ENCODE data around the gene PLIN5. TPM values are rescaled to one million over a fixed set of nuclear protein-coding genes. Genes with fewer than 3 reads are reported as not detected.
A peak's percentile ranks its signal among the peaks of the same experiment; 100 is the strongest.
"Not testable (repeated sequence)": the region's sequence is repeated elsewhere in the genome, so short reads cannot be mapped to it uniquely, and the experiment has no call there.

The PLIN5 gene
- total RNA-seq, 2 donors from 2014 or later: 0.17 TPM; not detected in 1

- ATAC-seq (replicated peaks): peak; percentile 39
- H3K4me3 Mint-ChIP-seq: no peak overlapping the region
- H3K9me3 Mint-ChIP-seq: no peaks in the 10 kb centered on the region
- no peaks in the 10 kb centered on the region for H3K36me3 Mint-ChIP-seq (ENCODE audit: low read depth)
- H3K27ac Mint-ChIP-seq: no peak overlapping the region
- no peaks in the 10 kb centered on the region for H3K4me1 Mint-ChIP-seq
- peaks cover 15% of the 10 kb centered on the region for H3K27me3 Mint-ChIP-seq
These were observed 21.6 kb upstream of the PLIN5 start for GRCh38 chr19:4556597-4557127.

GRCh38 chr19:4555657-4556561 is 20.9 kb upstream of the PLIN5 start:
- Mint-ChIP-seq H3K4me1 (no peaks in the 10 kb centered on the region), H3K27me3 (peaks cover 15% of the 10 kb centered on the region), H3K27ac (no peak overlapping the region), H3K36me3 (ENCODE audit: low read depth) (no peaks in the 10 kb centered on the region), H3K9me3 (no peaks in the 10 kb centered on the region), H3K4me3 (no peak overlapping the region)
- no peak for ATAC-seq (replicated peaks)

GRCh38 chr19:4554717-4555116 is 19.7 kb upstream of the PLIN5 start:
- no peaks in the 10 kb centered on the region for H3K36me3 Mint-ChIP-seq (ENCODE audit: low read depth)
- H3K4me3 Mint-ChIP-seq: no peak overlapping the region
- no peak overlapping the region for H3K27ac Mint-ChIP-seq
- H3K4me1 Mint-ChIP-seq: no peaks in the 10 kb centered on the region
- peaks cover 15% of the 10 kb centered on the region for H3K27me3 Mint-ChIP-seq
- H3K9me3 Mint-ChIP-seq: no peaks in the 10 kb centered on the region
- ATAC-seq (replicated peaks): no peak

GRCh38 chr19:4553775-4554174 is 18.8 kb upstream of the PLIN5 start:
- no peak overlapping the region for H3K27ac Mint-ChIP-seq
- no peak for ATAC-seq (replicated peaks)

GRCh38 chr19:4553092-4553695 is 18.2 kb upstream of the PLIN5 start:
- H3K4me1 Mint-ChIP-seq: no peaks in the 10 kb centered on the region
- H3K9me3 Mint-ChIP-seq: no peaks in the 10 kb centered on the region
- ATAC-seq (replicated peaks): no peak
- H3K4me3 Mint-ChIP-seq: no peak overlapping the region
- H3K36me3 Mint-ChIP-seq (ENCODE audit: low read depth): no peaks in the 10 kb centered on the region
- peaks cover 19% of the 10 kb centered on the region for H3K27me3 Mint-ChIP-seq
- H3K27ac Mint-ChIP-seq: no peak overlapping the region

More at GRCh38 chr19:4553775-4554174, 18.8 kb upstream of the PLIN5 start:
- H3K4me3 Mint-ChIP-seq: no peak overlapping the region
- H3K36me3 Mint-ChIP-seq (ENCODE audit: low read depth): no peaks in the 10 kb centered on the region
- H3K9me3 Mint-ChIP-seq: no peaks in the 10 kb centered on the region
- peaks cover 19% of the 10 kb centered on the region for H3K27me3 Mint-ChIP-seq
- no peaks in the 10 kb centered on the region for H3K4me1 Mint-ChIP-seq

- Mint-ChIP-seq H3K9me3 (no peaks in the 10 kb centered on the region), H3K27me3 (peaks cover 21% of the 10 kb centered on the region)
These were observed 17.4 kb upstream of the PLIN5 start for GRCh38 chr19:4552525-4552819.

GRCh38 chr19:4550479-4551050 is 15.5 kb upstream of the PLIN5 start:
- Mint-ChIP-seq H3K27me3 (peaks cover 22% of the 10 kb centered on the region), H3K27ac (no peak overlapping the region), H3K4me1 (no peaks in the 10 kb centered on the region), H3K4me3 (no peak overlapping the region), H3K36me3 (ENCODE audit: low read depth) (no peaks in the 10 kb centered on the region), H3K9me3 (no peaks in the 10 kb centered on the region)
- no peak for ATAC-seq (replicated peaks)

More at GRCh38 chr19:4552525-4552819, 17.4 kb upstream of the PLIN5 start:
- ATAC-seq (replicated peaks): no peak
- Mint-ChIP-seq H3K27ac (no peak overlapping the region), H3K4me3 (no peak overlapping the region), H3K36me3 (ENCODE audit: low read depth) (no peaks in the 10 kb centered on the region), H3K4me1 (no peaks in the 10 kb centered on the region)

GRCh38 chr19:4550018-4550417 is 15.0 kb upstream of the PLIN5 start:
- no peak overlapping the region for H3K27ac Mint-ChIP-seq
- H3K36me3 Mint-ChIP-seq (ENCODE audit: low read depth): no peaks in the 10 kb centered on the region
- H3K27me3 Mint-ChIP-seq: peaks cover 22% of the 10 kb centered on the region
- ATAC-seq (replicated peaks): no peak
- H3K4me1 Mint-ChIP-seq: no peaks in the 10 kb centered on the region
- no peak overlapping the region for H3K4me3 Mint-ChIP-seq
- no peaks in the 10 kb centered on the region for H3K9me3 Mint-ChIP-seq

- H3K27ac Mint-ChIP-seq: no peak overlapping the region
- H3K36me3 Mint-ChIP-seq (ENCODE audit: low read depth): no peaks in the 10 kb centered on the region
- no peaks in the 10 kb centered on the region for H3K4me1 Mint-ChIP-seq
- H3K27me3 Mint-ChIP-seq: peaks cover 16% of the 10 kb centered on the region
- H3K9me3 Mint-ChIP-seq: no peaks in the 10 kb centered on the region
- H3K4me3 Mint-ChIP-seq: no peak overlapping the region
- ATAC-seq (replicated peaks): no peak
These were observed 13.2 kb upstream of the PLIN5 start for GRCh38 chr19:4548238-4548584.

- Mint-ChIP-seq H3K9me3 (no peaks in the 10 kb centered on the region), H3K27ac (no peak overlapping the region), H3K4me1 (no peaks in the 10 kb centered on the region), H3K36me3 (ENCODE audit: low read depth) (no peaks in the 10 kb centered on the region), H3K4me3 (no peak overlapping the region), H3K27me3 (peaks cover 11% of the 10 kb centered on the region)
- peak; percentile 50 for ATAC-seq (replicated peaks)
These were observed 12.5 kb upstream of the PLIN5 start for GRCh38 chr19:4547303-4548237.

- Mint-ChIP-seq H3K27ac (no peak overlapping the region), H3K9me3 (no peaks in the 10 kb centered on the region), H3K27me3 (peaks cover 9% of the 10 kb centered on the region), H3K36me3 (ENCODE audit: low read depth) (no peaks in the 10 kb centered on the region), H3K4me3 (no peak overlapping the region), H3K4me1 (no peaks in the 10 kb centered on the region)
- ATAC-seq (replicated peaks): no peak
These were observed 9.0 kb upstream of the PLIN5 start for GRCh38 chr19:4543842-4544647.

- Mint-ChIP-seq H3K36me3 (ENCODE audit: low read depth) (no peaks in the 10 kb centered on the region), H3K4me3 (no peak overlapping the region), H3K9me3 (no peaks in the 10 kb centered on the region), H3K27ac (no peak overlapping the region), H3K27me3 (peaks cover 7% of the 10 kb centered on the region), H3K4me1 (no peaks in the 10 kb centered on the region)
- ATAC-seq (replicated peaks): no peak
These were observed 8.1 kb upstream of the PLIN5 start for GRCh38 chr19:4542896-4543841.

- H3K27me3 Mint-ChIP-seq; H3K27ac Mint-ChIP-seq; ATAC-seq (replicated peaks); H3K4me1 Mint-ChIP-seq; H3K9me3 Mint-ChIP-seq; H3K4me3 Mint-ChIP-seq; H3K36me3 Mint-ChIP-seq (ENCODE audit: low read depth): not testable (repeated sequence)
These were observed 6.8 kb upstream of the PLIN5 start for GRCh38 chr19:4541806-4542145.
